Peyer's patch (tissue), 4 donors: ENCODE measurements around the gene ZNF766.

Experiments
- POLR2A ChIP-seq, 2 donors: fragments of 450-650 bp; IDR thresholded peaks; one replicate each; pipeline ENCODE4 v1.5.1; 2017; ENCODE audit warnings: antibody characterized with exemption in 2 of 2, mild to moderate bottlenecking in 2 of 2, moderate library complexity in 2 of 2
- TF ChIP-seq, protein P1 (sequence below), 6 experiments: fragments of 450-650 bp in 4 of 6; fragments of 200-600 bp in 2 of 6; sonication (generic) in 1 of 6; IDR thresholded peaks; one replicate each; pipeline ENCODE4 v1.5.1; 2017 to 2019; ENCODE audit warnings: antibody characterized with exemption in 6 of 6, mild to moderate bottlenecking in 3 of 6, moderate library complexity in 1 of 6

DNA sequence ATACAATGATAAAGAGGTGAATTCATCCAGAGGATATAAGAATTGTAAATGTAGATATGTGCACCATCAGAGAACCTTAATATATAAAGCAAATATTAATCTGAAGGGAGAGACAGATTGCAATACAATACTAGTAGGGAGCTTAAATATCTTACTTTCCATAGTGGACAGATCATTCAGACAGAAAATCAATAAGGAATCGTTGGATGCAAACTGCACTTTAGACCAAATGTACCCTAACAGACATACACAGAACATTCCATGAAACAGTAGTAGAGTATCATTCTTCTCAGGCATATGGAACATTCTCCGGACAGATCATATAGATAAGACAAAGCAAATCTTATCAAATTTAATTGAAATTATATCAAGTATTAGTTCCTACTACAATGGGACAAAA is 35.0 kb upstream of the ZNF766 start:
- TF ChIP-seq, protein P1, sequence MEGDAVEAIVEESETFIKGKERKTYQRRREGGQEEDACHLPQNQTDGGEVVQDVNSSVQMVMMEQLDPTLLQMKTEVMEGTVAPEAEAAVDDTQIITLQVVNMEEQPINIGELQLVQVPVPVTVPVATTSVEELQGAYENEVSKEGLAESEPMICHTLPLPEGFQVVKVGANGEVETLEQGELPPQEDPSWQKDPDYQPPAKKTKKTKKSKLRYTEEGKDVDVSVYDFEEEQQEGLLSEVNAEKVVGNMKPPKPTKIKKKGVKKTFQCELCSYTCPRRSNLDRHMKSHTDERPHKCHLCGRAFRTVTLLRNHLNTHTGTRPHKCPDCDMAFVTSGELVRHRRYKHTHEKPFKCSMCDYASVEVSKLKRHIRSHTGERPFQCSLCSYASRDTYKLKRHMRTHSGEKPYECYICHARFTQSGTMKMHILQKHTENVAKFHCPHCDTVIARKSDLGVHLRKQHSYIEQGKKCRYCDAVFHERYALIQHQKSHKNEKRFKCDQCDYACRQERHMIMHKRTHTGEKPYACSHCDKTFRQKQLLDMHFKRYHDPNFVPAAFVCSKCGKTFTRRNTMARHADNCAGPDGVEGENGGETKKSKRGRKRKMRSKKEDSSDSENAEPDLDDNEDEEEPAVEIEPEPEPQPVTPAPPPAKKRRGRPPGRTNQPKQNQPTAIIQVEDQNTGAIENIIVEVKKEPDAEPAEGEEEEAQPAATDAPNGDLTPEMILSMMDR (IDR thresholded peaks at IDR 0.05): no peak
- TF ChIP-seq POLR2A (IDR thresholded peaks at IDR 0.05): no peak
